ENCODE results near the gene TLL1. TPM values are rescaled to one million over a fixed set of nuclear protein-coding genes. Genes with fewer than 3 reads are reported as not detected.

TLL1 gene
- total RNA-seq, 1 experiment from 2014 or later = 0.46 TPM

GRCh38 chr4:165947019-165947418 is 74.0 kb downstream of the TLL1 start:
- H3K4me1 ChIP-seq (replicated peaks; ENCODE audit: insufficient read depth) = no peaks in the 10 kb centered on the region
- H3F3A ChIP-seq (ENCODE audit: insufficient read depth, low read depth) = no peaks in the 10 kb centered on the region
- POLR2A ChIA-PET (ENCODE audit: unreplicated experiment) = no interaction called here
- DNase-seq = no peak
- no peaks in the 10 kb centered on the region for H3K36me3 ChIP-seq (ENCODE audit: low read depth)
- CTCF ChIA-PET = no interaction called here
- TF ChIP-seq CTCF (conservative IDR thresholded peaks at IDR 0.05) (no peak), EZH2 (IDR thresholded peaks at IDR 0.05; ENCODE audit: low read depth) (no peak)
- no peaks in the 10 kb centered on the region for H3K79me2 ChIP-seq (ENCODE audit: low read depth)
- intact Hi-C loops (cut with micrococcal nuclease; ENCODE audit: unreplicated experiment) = no loop called here
- H3K4me3 ChIP-seq = no peak overlapping the region
- no peaks in the 10 kb centered on the region for H3K9me2 ChIP-seq (ENCODE audit: insufficient read depth)
- H3K27ac ChIP-seq = no peak overlapping the region
- H3K4me2 ChIP-seq = no peak overlapping the region
- BruUV-seq (replicated peaks) = no TSS peak
- H3K9me3 ChIP-seq (ENCODE audit: insufficient read depth, low read depth) = no peaks in the 10 kb centered on the region
- no peak overlapping the region for H2AFZ ChIP-seq
- H3K27me3 ChIP-seq (ENCODE audit: insufficient read depth, low read depth) = no peaks in the 10 kb centered on the region
- no peaks in the 10 kb centered on the region for H4K20me1 ChIP-seq (ENCODE audit: insufficient read depth)

- Histone ChIP-seq H3K9me3 (ENCODE audit: insufficient read depth, low read depth) (no peaks in the 10 kb centered on the region), H3K4me3 (no peak overlapping the region), H2AFZ (no peak overlapping the region), H3K79me2 (ENCODE audit: low read depth) (no peaks in the 10 kb centered on the region), H3F3A (ENCODE audit: insufficient read depth, low read depth) (no peaks in the 10 kb centered on the region), H3K4me1 (replicated peaks; ENCODE audit: insufficient read depth) (no peaks in the 10 kb centered on the region), H3K36me3 (ENCODE audit: low read depth) (no peaks in the 10 kb centered on the region), H3K27me3 (ENCODE audit: insufficient read depth, low read depth) (no peaks in the 10 kb centered on the region), H3K4me2 (no peak overlapping the region), H3K27ac (no peak overlapping the region), H3K9me2 (ENCODE audit: insufficient read depth) (no peaks in the 10 kb centered on the region), H4K20me1 (ENCODE audit: insufficient read depth) (no peaks in the 10 kb centered on the region)
- TF ChIP-seq EZH2 (IDR thresholded peaks at IDR 0.05; ENCODE audit: low read depth) = no peak
- TF ChIP-seq CTCF (conservative IDR thresholded peaks at IDR 0.05) = no peak
- intact Hi-C loops (cut with micrococcal nuclease; ENCODE audit: unreplicated experiment) = no loop called here
- ChIA-PET CTCF (no interaction called here), POLR2A (ENCODE audit: unreplicated experiment) (no interaction called here)
- BruUV-seq (replicated peaks) = no TSS peak
- DNase-seq = no peak
Measured at GRCh38 chr4:165953181-165953580, 80.1 kb downstream of the TLL1 start.

- no peak for TF ChIP-seq CTCF (conservative IDR thresholded peaks at IDR 0.05)
- TF ChIP-seq EZH2 (IDR thresholded peaks at IDR 0.05; ENCODE audit: low read depth) = no peak
- Histone ChIP-seq H2AFZ (no peak overlapping the region), H3K4me1 (replicated peaks; ENCODE audit: insufficient read depth) (no peaks in the 10 kb centered on the region), H3K4me2 (no peak overlapping the region), H4K20me1 (ENCODE audit: insufficient read depth) (no peaks in the 10 kb centered on the region), H3K4me3 (no peak overlapping the region), H3K27me3 (ENCODE audit: insufficient read depth, low read depth) (no peaks in the 10 kb centered on the region), H3K27ac (no peak overlapping the region), H3K9me3 (ENCODE audit: insufficient read depth, low read depth) (no peaks in the 10 kb centered on the region), H3F3A (ENCODE audit: insufficient read depth, low read depth) (no peaks in the 10 kb centered on the region), H3K9me2 (ENCODE audit: insufficient read depth) (no peaks in the 10 kb centered on the region), H3K36me3 (ENCODE audit: low read depth) (no peaks in the 10 kb centered on the region), H3K79me2 (ENCODE audit: low read depth) (no peaks in the 10 kb centered on the region)
- no peak for DNase-seq
- ChIA-PET CTCF (no interaction called here), POLR2A (ENCODE audit: unreplicated experiment) (interaction anchor here (0.6 kb wide), 1 partner anchor 87 kb away, joined by 6 read pairs; no protein-coding TSS in a partner anchor)
- intact Hi-C loops (cut with micrococcal nuclease; ENCODE audit: unreplicated experiment) = no loop called here
- no TSS peak for BruUV-seq (replicated peaks)
Measured at GRCh38 chr4:165963621-165964020, 90.6 kb downstream of the TLL1 start.

Data from PC-9 (cell line).